H1 (cell line): ENCODE data around the gene CDCA3.

ENCODE experiments used
- BRCA1 ChIP-seq: IDR thresholded peaks from 2 replicates; pipeline ENCODE4 v1.6.1; 2012; ENCODE audit warnings: low read depth, low read length, improper control_type of control experiment
- CTCF ChIP-seq, 3 experiments: IDR thresholded peaks; 1 replicate in 2 of 3; 2 replicates in 1 of 3; pipeline versions ENCODE4 v1.5.1 to v1.6.1; 2011; ENCODE audit warnings: low read length in 3 of 3, mild to moderate bottlenecking in 3 of 3, inconsistent platforms in 2 of 3, low read depth in 1 of 3, moderate library complexity in 1 of 3; ENCODE audit not compliant: insufficient read depth in 1 of 3; ENCODE audit errors: control extremely low read depth in 1 of 3
- EP300 ChIP-seq, 2 experiments: IDR thresholded peaks; 1 replicate in 1 of 2; 2 replicates in 1 of 2; pipeline ENCODE4 v1.6.1; 2011 to 2012; ENCODE audit warnings: low read depth in 2 of 2, low read length in 2 of 2, mild to moderate bottlenecking in 2 of 2, borderline replicate concordance in 1 of 2, inconsistent platforms in 1 of 2, moderate library complexity in 1 of 2
- EZH2 ChIP-seq: fragments of 200-600 bp; sonication (generic); IDR thresholded peaks from 2 replicates; pipeline ENCODE4 v1.7.1; 2012; ENCODE audit warnings: low read depth, mild to moderate bottlenecking, moderate library complexity, low read length, inconsistent platforms; ENCODE audit not compliant: severe bottlenecking
- JUN ChIP-seq: IDR thresholded peaks from 2 replicates; pipeline ENCODE4 v1.6.1; 2011; ENCODE audit warnings: low read depth, mild to moderate bottlenecking, improper control_type of control experiment, low read length
- POLR2A ChIP-seq, 2 experiments: IDR thresholded peaks; 1 replicate in 1 of 2; 2 replicates in 1 of 2; pipeline ENCODE4 v1.6.1; 2011; ENCODE audit warnings: low read depth in 2 of 2, low read length in 2 of 2, mild to moderate bottlenecking in 2 of 2; ENCODE audit errors: control extremely low read depth in 1 of 2
- POLR2AphosphoS5 ChIP-seq: IDR thresholded peaks from 2 replicates; pipeline ENCODE4 v1.6.1; 2011; ENCODE audit warnings: low read depth, low read length
- TAF1 ChIP-seq: IDR thresholded peaks from 2 replicates; pipeline ENCODE4 v1.6.1; 2011; ENCODE audit warnings: mild to moderate bottlenecking, low read depth, low read length
- TBP ChIP-seq: IDR thresholded peaks from 2 replicates; pipeline ENCODE4 v1.6.1; 2011; ENCODE audit warnings: low read depth, low read length, improper control_type of control experiment
- ZNF274 ChIP-seq: IDR thresholded peaks from 2 replicates; pipeline ENCODE4 v1.7.0; 2012; ENCODE audit warnings: low read length, borderline replicate concordance; ENCODE audit errors: extremely low read depth

GRCh38 chr12:6855322-6855721 is 4.2 kb upstream of the CDCA3 start:
- TF ChIP-seq ZNF274 = no peak
- TF ChIP-seq JUN = no peak
- no peak for TF ChIP-seq TBP
- TF ChIP-seq CTCF (IDR thresholded peaks at IDR 0.05; ENCODE audit: control extremely low read depth in 1 of 3, insufficient read depth in 1 of 3, low read depth in 1 of 3, low read length in 3 of 3) = no peak
- no peak for TF ChIP-seq POLR2AphosphoS5
- TF ChIP-seq TAF1 = no peak
- TF ChIP-seq BRCA1 = no peak
- TF ChIP-seq EZH2 = no peak
- no peak for TF ChIP-seq POLR2A (IDR thresholded peaks at IDR 0.05; ENCODE audit: control extremely low read depth in 1 of 2, low read depth in 2 of 2, low read length in 2 of 2)
- no peak for TF ChIP-seq EP300 (IDR thresholded peaks at IDR 0.05; ENCODE audit: borderline replicate concordance in 1 of 2, low read depth in 2 of 2, low read length in 2 of 2)
